Psoas muscle (tissue), 8 donors: ENCODE data around the gene CLCA1. TPM values are rescaled to one million over a fixed set of nuclear protein-coding genes. Genes with fewer than 3 reads are reported as not detected.

Experiments used
- ATAC-seq, 4 donors: fragments of 200-7000 bp; cut with Tn5 transposase; one replicate each; pipeline ENCODE4 v1.9.1; 2020; ENCODE audit warnings: moderate library complexity in 3 of 4, mild to moderate bottlenecking in 2 of 4
- DNase-seq, 2 donors: peaks; one replicate each; pipeline ENCODE4 v3.0.0-alpha.2; 2020
- H3K27ac ChIP-seq: fragments of 200-600 bp; one replicate; pipeline ENCODE4 v1.8.0; 2022
- H3K27me3 ChIP-seq, 3 donors: fragments of 200-600 bp in 1 of 3; one replicate each; pipeline versions ENCODE4 v1.6.1 to v1.8.0; 2013 to 2022; ENCODE audit warnings: low read length in 2 of 3, mild to moderate bottlenecking in 2 of 3, moderate library complexity in 1 of 3; ENCODE audit not compliant: insufficient read depth in 3 of 3
- H3K36me3 ChIP-seq, 2 donors: fragments of 200-600 bp in 1 of 2; one replicate each; pipeline versions ENCODE4 v1.6.1 to v1.8.0; 2013 to 2022; ENCODE audit warnings: low read depth in 1 of 2, mild to moderate bottlenecking in 1 of 2, moderate library complexity in 1 of 2; ENCODE audit not compliant: insufficient read depth in 1 of 2
- H3K4me1 ChIP-seq: fragments of 200-600 bp; one replicate; pipeline ENCODE4 v1.8.0; 2022
- H3K4me3 ChIP-seq: fragments of 200-600 bp; one replicate; pipeline ENCODE4 v1.8.0; 2022; ENCODE audit warnings: mild to moderate bottlenecking
- H3K9me3 ChIP-seq: fragments of 200-600 bp; one replicate; pipeline ENCODE4 v1.8.0; 2022
- CTCF ChIP-seq: fragments of 200-600 bp; IDR thresholded peaks from one replicate; pipeline ENCODE4 v1.8.0; 2022; ENCODE audit warnings: antibody characterized with exemption
- WGBS, 3 donors: extraction: QIAGEN DNeasy Blood & Tissue Kit; methylation state at CpG; one replicate each; pipeline versions ENCODE4 v1.1.6 to v1.1.7; 2013; 5-methylcytosine and 5-hydroxymethylcytosine counted together
- intact Hi-C, 2 donors: fragments of 100-400 bp; cut with DNase I; formaldehyde crosslinking; loops; one replicate each; pipeline versions ENCODE4 v1.11.0 to v1.14.2; 2022
- polyA plus RNA-seq, 3 donors: library from polyadenylated mRNA; stranded (reverse); fragments of 200-250 nt; gene quantifications; one replicate each; pipeline ENCODE4 v1.2.3, GENCODE V29; 2013
- total RNA-seq, 4 donors: library from RNA; stranded (reverse); fragmentation: NEBNext Ultra II Directional in 2 of 4; extraction: Animal tissue kit (Norgen Biotek cat#: 25700) in 2 of 4; gene quantifications; one replicate each; pipeline versions ENCODE4 v1.2.1 to v1.2.4, GENCODE V29; 2021 to 2023
- donor health status: healthy with polysubstance abuse.
- donor health status: DM: no; HTN: no; CAD: no; lungs with moderate emphysema.
- donor health status: Bipolar disorder and iron deficiency.
- donor health status: healthy.
- donor health status: DM: yes; HTN: yes; CAD: no.
- donor health status: DM: no; HTN: no; CAD: no.
- donor health status: DM: no; HTN: no; CAD: no.
- donor health status: DM: yes; HTN: yes; CAD: no.

CLCA1 gene
- total and polyA plus RNA-seq, 7 donors: 0.03 to 0.09 (median 0.07) TPM; not detected in 4

DNA sequence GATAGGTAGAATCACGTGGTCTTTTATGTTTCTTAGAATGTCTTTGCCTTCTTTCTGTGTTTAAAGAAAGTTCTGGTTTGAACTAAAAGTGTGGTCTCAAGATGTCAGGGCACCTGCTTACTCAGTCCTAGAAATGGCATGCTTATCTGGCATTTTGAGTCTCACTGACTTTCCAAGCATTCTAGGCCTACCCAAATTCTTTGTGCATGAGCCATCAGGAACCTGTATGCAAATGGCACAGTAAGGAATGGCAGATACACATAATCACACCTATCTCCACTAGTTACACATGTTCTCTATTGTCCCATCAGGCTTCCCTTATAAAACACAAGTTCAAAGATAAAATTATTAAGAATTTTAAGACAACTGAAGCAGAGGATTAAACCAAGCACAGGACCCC is 48.6 kb downstream of the CLCA1 start:
- no peak overlapping the region for H3K4me3 ChIP-seq
- H3K27me3 ChIP-seq: no peaks in the 10 kb centered on the region
- 61 to 65% (median 64%) methylated on average over 1 of the region's 1 CpG for WGBS, 3 donors
- TF ChIP-seq CTCF: no peak
- H3K9me3 ChIP-seq: no peaks in the 10 kb centered on the region
- H3K4me1 ChIP-seq: no peaks in the 10 kb centered on the region
- ATAC-seq (no peak), DNase-seq (no peak)
- H3K36me3 ChIP-seq: no peaks in the 10 kb centered on the region
- intact Hi-C loops: no loop called here
- no peak overlapping the region for H3K27ac ChIP-seq

- Histone ChIP-seq H3K9me3 (no peaks in the 10 kb centered on the region), H3K4me3 (no peak overlapping the region), H3K4me1 (no peaks in the 10 kb centered on the region), H3K27me3 (no peaks in the 10 kb centered on the region), H3K36me3 (no peaks in the 10 kb centered on the region), H3K27ac (no peak overlapping the region)
- ATAC-seq (no peak), DNase-seq (no peak)
- intact Hi-C loops: no loop called here
- WGBS, 3 donors: 74 to 79% (median 74%) methylated on average over 4 of the region's 4 CpGs
- no peak for TF ChIP-seq CTCF
Observed at GRCh38 chr1:86520789-86521521, 52.2 kb downstream of the CLCA1 start.

- intact Hi-C loops: no loop called here
Observed at GRCh38 chr1:86521522-86521891, 52.8 kb downstream of the CLCA1 start.

DNA sequence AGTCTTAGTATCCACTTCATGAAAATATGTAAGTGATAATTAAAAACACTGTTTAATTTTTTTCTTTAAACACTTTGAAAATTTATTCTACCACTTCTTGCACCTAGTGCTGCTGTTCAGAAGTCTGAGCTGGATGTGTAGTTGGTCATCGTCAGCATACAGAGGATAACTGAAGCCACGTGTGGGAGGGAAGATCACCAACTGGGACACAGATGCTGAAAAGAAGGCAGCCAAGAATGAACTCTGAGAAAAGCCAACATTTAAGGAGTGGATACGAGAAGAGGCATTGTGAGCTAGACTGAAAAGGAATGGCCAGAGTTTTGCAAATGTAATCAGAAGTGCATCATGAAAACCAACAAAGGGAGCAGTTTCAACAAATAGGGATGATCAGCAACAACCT is 53.5 kb downstream of the CLCA1 start:
- no peak for DNase-seq
- no peaks in the 10 kb centered on the region for H3K27me3 ChIP-seq
- TF ChIP-seq CTCF: no peak
- no peaks in the 10 kb centered on the region for H3K4me1 ChIP-seq
- H3K9me3 ChIP-seq: no peaks in the 10 kb centered on the region
- no peaks in the 10 kb centered on the region for H3K36me3 ChIP-seq
- 53 to 57% (median 56%) methylated on average over 3 of the region's 3 CpGs for WGBS, 3 donors
- H3K27ac ChIP-seq: no peak overlapping the region
- intact Hi-C loops: no loop called here
- ATAC-seq: no peak
- H3K4me3 ChIP-seq: no peak overlapping the region

More at GRCh38 chr1:86521522-86521891, 52.8 kb downstream of the CLCA1 start:
- Histone ChIP-seq H3K27me3 (no peaks in the 10 kb centered on the region), H3K36me3 (no peaks in the 10 kb centered on the region), H3K4me1 (no peaks in the 10 kb centered on the region), H3K4me3 (no peak overlapping the region), H3K9me3 (no peaks in the 10 kb centered on the region), H3K27ac (no peak overlapping the region)
- ATAC-seq (no peak), DNase-seq (no peak)
- 69 to 80% (median 71%) methylated on average over 2 of the region's 2 CpGs for WGBS, 3 donors
- TF ChIP-seq CTCF: no peak
